Panc1 (cell line): ENCODE data around the gene KNSTRN.

Source experiments
- POLR2AphosphoS5 ChIP-seq: IDR thresholded peaks from 2 replicates; pipeline ENCODE4 v1.6.1; 2012; ENCODE audit warnings: mild to moderate bottlenecking, low read depth, low read length, moderate library complexity
- SIN3A ChIP-seq: IDR thresholded peaks from 2 replicates; pipeline ENCODE4 v1.6.1; 2012; ENCODE audit warnings: low read depth, mild to moderate bottlenecking, low read length, moderate library complexity, borderline replicate concordance; ENCODE audit not compliant: insufficient read depth
- TCF7L2 ChIP-seq: IDR thresholded peaks from 2 replicates; pipeline ENCODE4 v1.6.1; 2011; ENCODE audit warnings: mild to moderate bottlenecking, low read depth, low read length, inconsistent platforms
- TF ChIP-seq, protein P1 (sequence below): fragments of 450-650 bp; IDR thresholded peaks from 2 replicates; pipeline ENCODE4 v1.5.1; 2017; ENCODE audit warnings: mild to moderate bottlenecking
- TF ChIP-seq, protein P2 (sequence below), 2 experiments: IDR thresholded peaks; 2 replicates each; pipeline ENCODE4 v1.6.1; 2011 to 2012; ENCODE audit warnings: low read depth in 2 of 2, control low read depth in 1 of 2, low read length in 1 of 2, mild to moderate bottlenecking in 1 of 2, moderate library complexity in 1 of 2; ENCODE audit not compliant: insufficient read depth in 1 of 2

DNA sequence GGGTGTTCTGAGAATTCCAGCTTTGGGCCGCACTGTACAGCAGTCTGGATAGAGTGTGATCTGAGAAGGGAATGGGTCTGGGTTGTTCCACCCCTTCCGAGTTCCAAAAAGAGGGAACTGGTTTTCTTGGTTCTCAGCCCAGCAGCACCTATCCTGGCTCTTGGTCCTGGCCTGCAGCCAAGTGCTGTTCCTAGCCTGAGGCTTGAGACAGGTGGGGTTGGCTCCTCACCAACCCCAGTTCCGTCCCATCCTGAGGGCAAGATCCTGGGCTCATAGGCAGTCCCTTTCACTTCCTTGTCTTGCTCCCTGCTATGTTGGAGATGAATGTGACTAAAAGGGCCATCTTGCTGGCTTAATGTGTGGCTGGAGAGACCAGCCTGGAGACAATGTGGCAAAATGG, 38.3 kb downstream of the KNSTRN start:
- TF ChIP-seq, protein P1, sequence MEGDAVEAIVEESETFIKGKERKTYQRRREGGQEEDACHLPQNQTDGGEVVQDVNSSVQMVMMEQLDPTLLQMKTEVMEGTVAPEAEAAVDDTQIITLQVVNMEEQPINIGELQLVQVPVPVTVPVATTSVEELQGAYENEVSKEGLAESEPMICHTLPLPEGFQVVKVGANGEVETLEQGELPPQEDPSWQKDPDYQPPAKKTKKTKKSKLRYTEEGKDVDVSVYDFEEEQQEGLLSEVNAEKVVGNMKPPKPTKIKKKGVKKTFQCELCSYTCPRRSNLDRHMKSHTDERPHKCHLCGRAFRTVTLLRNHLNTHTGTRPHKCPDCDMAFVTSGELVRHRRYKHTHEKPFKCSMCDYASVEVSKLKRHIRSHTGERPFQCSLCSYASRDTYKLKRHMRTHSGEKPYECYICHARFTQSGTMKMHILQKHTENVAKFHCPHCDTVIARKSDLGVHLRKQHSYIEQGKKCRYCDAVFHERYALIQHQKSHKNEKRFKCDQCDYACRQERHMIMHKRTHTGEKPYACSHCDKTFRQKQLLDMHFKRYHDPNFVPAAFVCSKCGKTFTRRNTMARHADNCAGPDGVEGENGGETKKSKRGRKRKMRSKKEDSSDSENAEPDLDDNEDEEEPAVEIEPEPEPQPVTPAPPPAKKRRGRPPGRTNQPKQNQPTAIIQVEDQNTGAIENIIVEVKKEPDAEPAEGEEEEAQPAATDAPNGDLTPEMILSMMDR: no peak
- no peak; the same call in 1 of the 2 replicates for TF ChIP-seq POLR2AphosphoS5
- TF ChIP-seq TCF7L2: no peak
- TF ChIP-seq, protein P2, sequence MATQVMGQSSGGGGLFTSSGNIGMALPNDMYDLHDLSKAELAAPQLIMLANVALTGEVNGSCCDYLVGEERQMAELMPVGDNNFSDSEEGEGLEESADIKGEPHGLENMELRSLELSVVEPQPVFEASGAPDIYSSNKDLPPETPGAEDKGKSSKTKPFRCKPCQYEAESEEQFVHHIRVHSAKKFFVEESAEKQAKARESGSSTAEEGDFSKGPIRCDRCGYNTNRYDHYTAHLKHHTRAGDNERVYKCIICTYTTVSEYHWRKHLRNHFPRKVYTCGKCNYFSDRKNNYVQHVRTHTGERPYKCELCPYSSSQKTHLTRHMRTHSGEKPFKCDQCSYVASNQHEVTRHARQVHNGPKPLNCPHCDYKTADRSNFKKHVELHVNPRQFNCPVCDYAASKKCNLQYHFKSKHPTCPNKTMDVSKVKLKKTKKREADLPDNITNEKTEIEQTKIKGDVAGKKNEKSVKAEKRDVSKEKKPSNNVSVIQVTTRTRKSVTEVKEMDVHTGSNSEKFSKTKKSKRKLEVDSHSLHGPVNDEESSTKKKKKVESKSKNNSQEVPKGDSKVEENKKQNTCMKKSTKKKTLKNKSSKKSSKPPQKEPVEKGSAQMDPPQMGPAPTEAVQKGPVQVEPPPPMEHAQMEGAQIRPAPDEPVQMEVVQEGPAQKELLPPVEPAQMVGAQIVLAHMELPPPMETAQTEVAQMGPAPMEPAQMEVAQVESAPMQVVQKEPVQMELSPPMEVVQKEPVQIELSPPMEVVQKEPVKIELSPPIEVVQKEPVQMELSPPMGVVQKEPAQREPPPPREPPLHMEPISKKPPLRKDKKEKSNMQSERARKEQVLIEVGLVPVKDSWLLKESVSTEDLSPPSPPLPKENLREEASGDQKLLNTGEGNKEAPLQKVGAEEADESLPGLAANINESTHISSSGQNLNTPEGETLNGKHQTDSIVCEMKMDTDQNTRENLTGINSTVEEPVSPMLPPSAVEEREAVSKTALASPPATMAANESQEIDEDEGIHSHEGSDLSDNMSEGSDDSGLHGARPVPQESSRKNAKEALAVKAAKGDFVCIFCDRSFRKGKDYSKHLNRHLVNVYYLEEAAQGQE (IDR thresholded peaks at IDR 0.05; ENCODE audit: insufficient read depth in 1 of 2, low read depth in 2 of 2, low read length in 1 of 2): no peak
- no peak for TF ChIP-seq SIN3A
